ENCODE measurements around the gene PURB. TPM values are rescaled to one million over a fixed set of nuclear protein-coding genes. Genes with fewer than 3 reads are reported as not detected.

The PURB gene
- total RNA-seq, 1 donor from 2014 or later: 21.9 TPM

DNA sequence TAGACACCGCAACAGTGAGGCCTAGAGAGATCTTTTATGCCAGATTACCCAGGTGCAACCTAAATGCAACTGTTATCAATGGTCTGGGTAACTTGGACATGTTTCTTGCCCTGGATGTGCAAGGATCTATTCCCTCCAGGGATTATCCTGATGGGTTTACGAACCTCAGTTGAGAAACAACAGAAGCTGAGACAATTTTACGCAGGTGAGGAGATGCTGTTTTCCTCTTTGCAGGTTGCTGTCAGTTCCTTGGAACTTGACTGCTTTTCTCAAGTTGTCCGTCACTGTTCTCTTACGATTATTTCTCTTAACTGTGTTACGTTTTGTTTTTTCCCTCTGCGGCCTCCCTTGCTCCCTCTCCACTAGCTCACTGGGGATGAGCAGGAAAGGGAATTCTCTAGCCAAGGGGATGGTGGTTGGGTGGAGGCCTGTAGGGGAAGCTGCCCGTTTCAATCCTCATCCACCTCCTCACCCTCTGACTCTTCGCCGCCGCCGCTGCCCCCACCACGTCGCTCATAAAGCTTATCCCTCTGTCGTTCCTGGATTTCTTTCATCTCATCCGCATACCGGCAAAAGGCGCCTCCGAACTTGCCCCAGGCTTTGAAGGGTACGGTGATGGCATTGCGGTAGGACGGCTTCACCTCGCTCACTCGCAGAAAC lies 1.2 kb downstream of the PURB start:
- no peak for DNase-seq (ENCODE audit: low spot score)
- TF ChIP-seq, protein P1, sequence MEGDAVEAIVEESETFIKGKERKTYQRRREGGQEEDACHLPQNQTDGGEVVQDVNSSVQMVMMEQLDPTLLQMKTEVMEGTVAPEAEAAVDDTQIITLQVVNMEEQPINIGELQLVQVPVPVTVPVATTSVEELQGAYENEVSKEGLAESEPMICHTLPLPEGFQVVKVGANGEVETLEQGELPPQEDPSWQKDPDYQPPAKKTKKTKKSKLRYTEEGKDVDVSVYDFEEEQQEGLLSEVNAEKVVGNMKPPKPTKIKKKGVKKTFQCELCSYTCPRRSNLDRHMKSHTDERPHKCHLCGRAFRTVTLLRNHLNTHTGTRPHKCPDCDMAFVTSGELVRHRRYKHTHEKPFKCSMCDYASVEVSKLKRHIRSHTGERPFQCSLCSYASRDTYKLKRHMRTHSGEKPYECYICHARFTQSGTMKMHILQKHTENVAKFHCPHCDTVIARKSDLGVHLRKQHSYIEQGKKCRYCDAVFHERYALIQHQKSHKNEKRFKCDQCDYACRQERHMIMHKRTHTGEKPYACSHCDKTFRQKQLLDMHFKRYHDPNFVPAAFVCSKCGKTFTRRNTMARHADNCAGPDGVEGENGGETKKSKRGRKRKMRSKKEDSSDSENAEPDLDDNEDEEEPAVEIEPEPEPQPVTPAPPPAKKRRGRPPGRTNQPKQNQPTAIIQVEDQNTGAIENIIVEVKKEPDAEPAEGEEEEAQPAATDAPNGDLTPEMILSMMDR (IDR thresholded peaks at IDR 0.05): peak; percentile 17
- Mint-ChIP-seq H3K4me1 (ENCODE audit: low read depth) (peaks cover 58% of the 10 kb centered on the region), H3K27me3 (ENCODE audit: low read depth) (no peaks in the 10 kb centered on the region), H3K36me3 (ENCODE audit: low read depth) (peaks cover 10% of the 10 kb centered on the region), H3K4me3 (ENCODE audit: unreplicated experiment) (peak overlapping the region; percentile 95), H3K9me3 (ENCODE audit: low read depth) (no peaks in the 10 kb centered on the region), H3K27ac (ENCODE audit: unreplicated experiment) (peak overlapping the region; percentile 97)

DNA sequence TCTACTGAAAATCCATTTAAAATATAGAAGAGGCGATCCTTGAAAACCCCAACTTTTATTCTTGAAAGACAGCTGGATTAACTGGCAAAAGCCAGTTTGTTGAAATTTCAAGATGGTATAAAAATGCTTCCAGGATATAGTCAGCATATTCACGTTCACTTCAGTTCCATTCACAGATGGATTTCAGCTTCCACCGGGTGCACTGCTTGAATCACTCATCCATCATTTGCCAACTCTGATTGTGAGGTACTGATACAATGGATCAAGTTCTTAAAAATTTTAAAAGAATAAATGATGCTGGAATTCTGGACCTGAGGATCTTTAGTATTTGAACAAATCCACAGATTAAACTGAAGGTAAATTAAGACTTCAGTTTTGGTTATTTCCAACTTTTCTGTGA lies 2.4 kb downstream of the PURB start:
- H3K9me3 Mint-ChIP-seq (ENCODE audit: low read depth): no peaks in the 10 kb centered on the region
- DNase-seq (ENCODE audit: low spot score): no peak
- peaks cover 67% of the 10 kb centered on the region for H3K4me1 Mint-ChIP-seq (ENCODE audit: low read depth)
- peaks cover 10% of the 10 kb centered on the region for H3K36me3 Mint-ChIP-seq (ENCODE audit: low read depth)
- TF ChIP-seq, protein P1 (IDR thresholded peaks at IDR 0.05): no peak
- H3K27ac Mint-ChIP-seq (ENCODE audit: unreplicated experiment): peak overlapping the region; percentile 84
- peak overlapping the region; percentile 95 for H3K4me3 Mint-ChIP-seq (ENCODE audit: unreplicated experiment)
- H3K27me3 Mint-ChIP-seq (ENCODE audit: low read depth): no peaks in the 10 kb centered on the region

DNA sequence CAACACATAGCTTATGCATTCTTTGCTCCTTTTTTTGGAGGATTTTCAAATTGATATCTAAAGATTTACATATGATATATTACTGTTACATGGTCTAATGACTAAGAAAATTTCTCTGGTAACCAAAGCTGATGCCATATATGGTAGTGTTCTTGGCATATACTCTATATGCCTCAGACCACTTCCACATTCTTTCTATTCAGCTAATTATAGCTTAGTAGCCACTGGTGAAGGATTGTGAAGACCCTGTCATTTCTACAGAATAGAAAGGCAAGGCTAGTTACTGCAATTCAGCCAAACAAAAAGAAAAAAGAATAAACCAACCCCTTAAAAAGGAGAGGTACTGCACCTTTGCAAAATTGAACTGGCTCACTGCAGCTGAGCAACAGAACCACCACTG lies 3.7 kb downstream of the PURB start:
- peak overlapping the region; percentile 95 for H3K4me3 Mint-ChIP-seq (ENCODE audit: unreplicated experiment)
- peak overlapping the region; percentile 84 for H3K27ac Mint-ChIP-seq (ENCODE audit: unreplicated experiment)
- TF ChIP-seq, protein P1 (IDR thresholded peaks at IDR 0.05): no peak
- peaks cover 77% of the 10 kb centered on the region for H3K4me1 Mint-ChIP-seq (ENCODE audit: low read depth)
- no peaks in the 10 kb centered on the region for H3K27me3 Mint-ChIP-seq (ENCODE audit: low read depth)
- no peaks in the 10 kb centered on the region for H3K9me3 Mint-ChIP-seq (ENCODE audit: low read depth)
- DNase-seq (ENCODE audit: low spot score): no peak
- peaks cover 10% of the 10 kb centered on the region for H3K36me3 Mint-ChIP-seq (ENCODE audit: low read depth)

DNA sequence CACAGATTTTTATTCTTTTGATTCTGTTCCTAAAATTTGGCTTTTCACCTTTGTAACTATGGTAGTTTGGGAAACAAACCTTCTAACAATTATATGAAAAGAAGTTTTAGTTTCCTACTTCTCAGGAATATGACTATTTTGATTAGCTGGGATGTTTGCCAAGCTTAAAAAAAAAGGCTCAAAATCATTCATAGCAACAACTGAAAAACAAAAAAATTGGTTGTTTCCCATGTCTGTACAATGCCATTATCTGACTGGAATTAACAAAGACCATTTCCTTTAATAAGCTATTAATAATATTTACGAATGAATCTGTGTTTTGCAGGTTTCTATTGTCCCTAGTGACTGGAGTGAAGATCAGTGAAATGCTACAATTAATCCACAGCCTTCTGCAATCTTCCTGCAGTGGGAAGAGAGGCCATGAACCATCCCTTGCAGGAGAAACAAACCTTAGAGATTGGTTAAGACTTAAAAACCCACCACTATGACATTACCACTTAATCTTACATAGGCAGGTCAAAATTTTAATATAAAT lies 4.2 kb downstream of the PURB start:
- H3K4me1 Mint-ChIP-seq (ENCODE audit: low read depth): peaks cover 79% of the 10 kb centered on the region

DNA sequence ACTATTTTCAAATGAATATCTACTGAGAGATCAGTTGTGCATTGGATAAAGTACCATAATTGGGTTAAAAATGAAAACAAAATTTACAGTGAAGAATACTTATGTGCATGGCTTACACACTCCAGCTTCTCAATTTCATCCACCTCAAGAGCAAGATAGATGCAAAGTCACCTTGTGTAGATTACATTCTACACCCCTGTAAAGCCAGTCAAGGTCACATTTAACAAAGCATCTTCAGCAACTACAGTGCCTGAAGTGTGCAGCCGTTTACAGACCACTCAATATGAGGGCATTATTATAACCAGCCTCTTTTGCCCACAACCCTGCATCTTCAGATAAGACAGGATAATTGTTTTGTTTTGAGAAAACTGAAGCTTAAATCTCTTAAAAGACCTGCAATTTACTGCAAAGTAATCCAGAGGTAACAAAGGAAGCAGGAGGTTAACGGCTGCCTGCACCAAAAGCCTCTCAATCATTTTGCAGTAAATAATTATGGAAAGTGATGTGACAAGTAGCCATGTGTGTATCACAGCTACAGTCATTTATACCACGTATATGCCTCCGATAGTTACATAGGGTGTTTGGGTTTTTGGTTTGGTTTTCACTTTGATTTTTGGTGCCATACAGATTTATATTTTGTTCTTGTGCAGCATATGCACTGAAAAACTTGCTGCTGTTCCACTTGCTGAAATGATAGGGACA lies 4.9 kb downstream of the PURB start:
- peak overlapping the region; percentile 95 for H3K4me3 Mint-ChIP-seq (ENCODE audit: unreplicated experiment)
- H3K27ac Mint-ChIP-seq (ENCODE audit: unreplicated experiment): peak overlapping the region; percentile 84
- H3K4me1 Mint-ChIP-seq (ENCODE audit: low read depth): peaks cover 79% of the 10 kb centered on the region
- TF ChIP-seq, protein P1 (IDR thresholded peaks at IDR 0.05): no peak
- no peaks in the 10 kb centered on the region for H3K27me3 Mint-ChIP-seq (ENCODE audit: low read depth)
- DNase-seq (ENCODE audit: low spot score): no peak
- H3K9me3 Mint-ChIP-seq (ENCODE audit: low read depth): no peaks in the 10 kb centered on the region
- H3K36me3 Mint-ChIP-seq (ENCODE audit: low read depth): peaks cover 8% of the 10 kb centered on the region

More for the DNA sequence above, 4.2 kb downstream of the PURB start:
- H3K27ac Mint-ChIP-seq (ENCODE audit: unreplicated experiment): peak overlapping the region; percentile 84
- H3K4me3 Mint-ChIP-seq (ENCODE audit: unreplicated experiment): peak overlapping the region; percentile 95
- H3K27me3 Mint-ChIP-seq (ENCODE audit: low read depth): no peaks in the 10 kb centered on the region
- H3K9me3 Mint-ChIP-seq (ENCODE audit: low read depth): no peaks in the 10 kb centered on the region
- TF ChIP-seq, protein P1 (IDR thresholded peaks at IDR 0.05): no peak
- H3K36me3 Mint-ChIP-seq (ENCODE audit: low read depth): peaks cover 10% of the 10 kb centered on the region
- no peak for DNase-seq (ENCODE audit: low spot score)
